WI38 (cell line): ENCODE results near the gene PDE4C.
"Not testable (repeated sequence)": the region's sequence is repeated elsewhere in the genome, so short reads cannot be mapped to it uniquely, and the experiment has no call there.

Experiments
- H3K4me3 ChIP-seq: 2 replicates; pipeline ENCODE4 v1.5.1; 2011; ENCODE audit warnings: low read depth, mild to moderate bottlenecking, control low read depth, low read length
- CTCF ChIP-seq: IDR thresholded peaks from 2 replicates; pipeline ENCODE4 v1.5.1; 2012; ENCODE audit warnings: low read depth, mild to moderate bottlenecking, control low read depth, low read length

Gene PDE4C

GRCh38 chr19:18220632-18221275, 5.5 kb downstream of the PDE4C start:
- no peak overlapping the region for H3K4me3 ChIP-seq
- no peak for TF ChIP-seq CTCF

GRCh38 chr19:18219911-18220631, 6.2 kb downstream of the PDE4C start:
- no peak overlapping the region for H3K4me3 ChIP-seq
- TF ChIP-seq CTCF = no peak

GRCh38 chr19:18218600-18218999, 7.6 kb downstream of the PDE4C start:
- no peak for TF ChIP-seq CTCF
- no peak overlapping the region for H3K4me3 ChIP-seq

- H3K4me3 ChIP-seq = no peak overlapping the region
Measured at GRCh38 chr19:18218159-18218558, 8.1 kb downstream of the PDE4C start.

GRCh38 chr19:18216789-18217188, 9.4 kb downstream of the PDE4C start:
- TF ChIP-seq CTCF = no peak

More at GRCh38 chr19:18218159-18218558, 8.1 kb downstream of the PDE4C start:
- no peak for TF ChIP-seq CTCF

GRCh38 chr19:18214779-18215433, 11.3 kb downstream of the PDE4C start:
- no peak overlapping the region for H3K4me3 ChIP-seq
- no peak for TF ChIP-seq CTCF

More at GRCh38 chr19:18216789-18217188, 9.4 kb downstream of the PDE4C start:
- H3K4me3 ChIP-seq = no peak overlapping the region

GRCh38 chr19:18211683-18212082, 14.6 kb downstream of the PDE4C start:
- no peak for TF ChIP-seq CTCF
- no peak overlapping the region for H3K4me3 ChIP-seq

GRCh38 chr19:18209912-18210311, 16.3 kb downstream of the PDE4C start:
- not testable (repeated sequence) for H3K4me3 ChIP-seq
